NCI-H2029 treated with DMSO at 0.1 percent for 48 hours (cell line): ENCODE data around the gene ATRN.
A peak's percentile ranks its signal among the peaks of the same experiment; 100 is the strongest.
"Not testable (repeated sequence)": the region's sequence is repeated elsewhere in the genome, so short reads cannot be mapped to it uniquely, and the experiment has no call there.

Experiments used
- DNase-seq: peaks from one replicate; lab custom pipeline; 2025; lab: John Stamatoyannopoulos, UW

ATRN gene

DNA sequence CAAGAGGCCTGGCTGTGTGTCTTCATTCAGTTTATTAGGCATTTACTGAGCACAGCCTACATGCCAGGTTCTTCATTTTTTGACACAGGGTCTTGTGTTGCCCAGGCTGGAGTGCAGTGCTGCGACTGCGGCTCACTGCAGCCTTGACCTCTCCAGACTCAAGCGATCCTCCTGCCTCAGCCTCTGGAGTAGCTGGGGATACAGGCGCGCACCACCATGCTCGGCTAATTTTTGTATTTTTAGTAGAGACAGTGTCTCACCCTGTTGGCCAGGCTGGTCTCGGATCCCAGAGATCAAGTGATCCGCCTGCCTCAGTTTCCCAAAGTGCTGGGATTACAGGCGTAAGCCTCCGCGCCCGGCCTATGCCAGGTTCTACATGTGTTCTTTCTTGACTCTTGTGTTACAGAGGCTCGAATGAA is 601 bp upstream of the ATRN start:
- DNase-seq: no peak

DNA sequence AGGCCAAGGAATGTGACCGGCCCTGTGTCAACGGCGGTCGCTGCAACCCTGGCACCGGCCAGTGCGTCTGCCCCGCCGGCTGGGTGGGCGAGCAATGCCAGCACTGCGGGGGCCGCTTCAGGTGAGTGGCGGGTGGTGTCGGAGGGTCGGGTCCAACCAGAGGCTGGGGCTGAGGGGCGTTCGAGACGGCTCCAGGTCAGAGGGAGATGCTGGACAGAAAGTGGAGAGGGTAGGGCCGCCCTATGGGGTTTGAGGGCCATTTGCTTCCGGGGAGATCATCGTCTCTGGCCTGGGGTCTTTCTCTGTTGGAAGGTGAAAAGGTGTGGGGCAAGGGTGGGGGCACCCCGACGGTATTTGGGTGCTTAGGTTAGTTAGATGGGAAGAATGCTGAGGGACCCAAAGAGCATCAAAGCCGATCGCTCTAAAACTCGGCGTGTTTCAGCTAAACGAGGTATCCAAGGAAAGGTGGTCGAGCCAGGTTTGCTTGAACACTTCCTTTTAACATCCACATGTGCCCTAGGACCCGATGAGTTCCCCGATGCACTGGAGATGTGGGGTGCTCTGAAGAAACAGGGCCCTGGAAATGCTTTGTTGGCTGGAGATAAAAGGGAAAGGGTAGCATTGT is 691 bp downstream of the ATRN start:
- no peak for DNase-seq

DNA sequence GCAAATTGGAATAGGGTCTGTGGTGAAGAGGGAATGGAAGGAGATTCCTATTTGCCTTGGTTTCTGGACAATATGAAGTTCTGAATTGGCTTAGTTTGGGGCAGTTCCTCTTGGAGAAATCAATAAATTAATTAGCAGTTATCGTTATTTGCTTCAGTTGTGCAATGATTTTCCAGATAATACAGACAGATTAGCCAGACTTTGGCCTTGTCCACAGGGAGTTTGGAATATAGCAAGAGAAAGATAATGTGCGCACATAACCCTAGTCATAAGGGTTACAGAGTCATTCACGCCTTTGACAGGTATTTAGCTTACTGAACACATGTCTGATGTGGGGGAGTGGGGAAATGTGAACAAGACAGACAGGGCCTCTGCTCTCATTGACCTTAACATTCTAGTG is 1.3 kb downstream of the ATRN start:
- no peak for DNase-seq

DNA sequence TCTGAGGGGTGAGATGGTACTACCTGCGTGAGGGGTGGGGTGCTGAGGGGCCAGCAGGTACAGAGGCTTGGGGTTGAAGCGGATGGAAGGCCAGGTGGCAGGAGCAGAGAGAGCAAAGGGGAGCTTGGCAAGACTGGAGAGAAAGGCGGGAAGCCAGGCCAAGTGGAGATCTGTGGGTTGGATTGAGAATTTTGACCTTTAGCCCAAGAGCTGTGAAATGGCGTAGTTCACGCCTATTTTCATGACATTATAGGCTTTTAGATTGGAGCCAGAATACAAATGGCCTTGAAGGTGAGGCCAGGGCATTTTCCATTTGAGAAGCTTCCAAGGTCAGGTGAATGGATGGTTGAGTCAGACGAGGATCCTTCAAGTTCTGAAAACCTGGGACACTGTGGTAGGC is 2.5 kb downstream of the ATRN start:
- DNase-seq: no peak

GRCh38 chr20:3473944-3474343 is 3.1 kb downstream of the ATRN start:
- peak; percentile 10 for DNase-seq

DNA sequence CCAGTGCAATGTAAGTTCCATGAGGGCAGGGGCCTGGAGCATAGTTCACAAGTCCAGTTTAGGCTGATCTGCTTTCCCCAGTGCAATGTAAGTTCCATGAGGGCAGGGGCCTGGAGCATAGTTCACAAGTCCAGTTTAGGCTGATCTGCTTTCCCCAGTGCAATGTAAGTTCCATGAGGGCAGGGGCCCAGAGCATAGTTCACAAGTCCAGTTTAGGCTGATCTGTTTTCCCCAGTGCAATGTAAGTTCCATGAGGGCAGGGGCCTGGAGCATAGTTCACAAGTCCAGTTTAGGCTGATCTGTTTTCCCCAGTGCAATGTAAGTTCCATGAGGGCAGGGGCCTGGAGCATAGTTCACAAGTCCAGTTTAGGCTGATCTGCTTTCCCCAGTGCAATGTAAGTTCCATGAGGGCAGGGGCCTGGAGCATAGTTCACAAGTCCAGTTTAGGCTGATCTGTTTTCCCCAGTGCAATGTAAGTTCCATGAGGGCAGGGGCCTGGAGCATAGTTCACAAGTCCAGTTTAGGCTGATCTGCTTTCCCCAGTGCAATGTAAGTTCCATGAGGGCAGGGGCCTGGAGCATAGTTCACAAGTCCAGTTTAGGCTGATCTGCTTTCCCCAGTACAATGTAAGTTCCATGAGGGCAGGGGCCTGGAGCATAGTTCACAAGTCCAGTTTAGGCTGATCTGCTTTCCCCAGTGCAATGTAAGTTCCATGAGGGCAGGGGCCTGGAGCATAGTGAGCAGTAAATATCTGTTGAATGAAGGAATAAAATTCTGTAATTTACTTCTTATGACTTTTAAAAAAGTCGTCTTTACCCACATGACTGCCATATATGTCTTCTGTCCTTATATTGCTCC is 6.4 kb downstream of the ATRN start:
- not testable (repeated sequence) for DNase-seq

GRCh38 chr20:3477861-3478544 is 7.2 kb downstream of the ATRN start:
- no peak for DNase-seq

DNA sequence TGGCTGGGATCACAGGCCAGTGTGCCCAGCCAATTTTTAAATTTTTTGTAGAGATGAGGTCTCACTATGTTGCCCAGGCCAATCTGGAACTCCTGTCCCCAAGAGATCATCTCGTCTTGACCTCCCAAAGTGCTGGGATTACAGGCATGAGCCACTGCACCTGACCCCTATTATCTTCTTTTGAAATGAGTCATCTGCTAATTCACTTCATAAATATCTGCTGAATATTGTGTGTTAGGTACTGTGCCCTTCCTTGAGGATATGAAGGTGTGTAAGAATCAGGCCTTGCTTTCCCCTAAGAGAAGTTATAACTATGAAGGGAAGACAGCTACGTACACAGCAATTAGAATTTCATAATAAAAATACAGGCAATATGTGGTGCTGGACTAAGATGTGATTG is 8.2 kb downstream of the ATRN start:
- DNase-seq: no peak

DNA sequence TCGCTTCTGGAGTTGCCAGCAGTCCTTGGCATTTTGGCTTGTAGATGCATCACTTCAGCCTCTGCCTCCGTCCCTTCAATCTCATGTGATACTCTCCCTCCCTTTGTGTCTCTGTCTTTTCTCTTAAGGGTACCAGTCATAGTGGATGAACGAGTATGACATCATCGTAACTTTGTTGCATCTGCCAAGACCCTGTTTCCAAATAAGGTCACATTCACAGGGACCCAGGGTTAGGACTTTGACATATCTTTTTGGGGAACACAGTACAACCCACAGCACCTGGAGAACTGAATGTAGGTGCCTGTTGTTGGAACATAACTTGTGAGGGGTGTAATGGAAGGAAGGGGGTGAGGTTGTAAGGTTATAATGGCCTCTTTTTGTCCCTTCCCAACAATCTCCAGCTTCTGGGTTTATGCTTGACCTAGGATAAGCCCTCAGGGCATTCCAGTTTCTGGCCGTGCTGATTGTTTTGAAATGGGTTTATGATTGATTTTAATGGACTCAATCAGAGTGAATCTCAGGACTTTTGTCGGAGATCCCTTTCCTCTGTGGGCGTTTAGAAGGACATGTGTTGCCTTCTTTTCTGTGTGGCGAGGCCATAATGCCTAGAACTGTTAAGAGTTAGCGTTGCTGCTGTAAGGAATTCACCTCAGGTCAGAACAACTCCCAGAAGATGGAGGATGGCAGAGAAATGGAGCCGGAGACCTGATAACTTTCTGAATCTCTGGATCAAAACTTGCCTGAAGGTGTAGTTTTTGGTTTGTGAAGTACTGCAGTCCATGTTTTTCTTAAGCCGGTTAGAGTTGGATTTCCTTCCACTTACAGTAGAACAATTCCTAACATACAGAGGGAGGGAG is 9.2 kb downstream of the ATRN start:
- no peak for DNase-seq

DNA sequence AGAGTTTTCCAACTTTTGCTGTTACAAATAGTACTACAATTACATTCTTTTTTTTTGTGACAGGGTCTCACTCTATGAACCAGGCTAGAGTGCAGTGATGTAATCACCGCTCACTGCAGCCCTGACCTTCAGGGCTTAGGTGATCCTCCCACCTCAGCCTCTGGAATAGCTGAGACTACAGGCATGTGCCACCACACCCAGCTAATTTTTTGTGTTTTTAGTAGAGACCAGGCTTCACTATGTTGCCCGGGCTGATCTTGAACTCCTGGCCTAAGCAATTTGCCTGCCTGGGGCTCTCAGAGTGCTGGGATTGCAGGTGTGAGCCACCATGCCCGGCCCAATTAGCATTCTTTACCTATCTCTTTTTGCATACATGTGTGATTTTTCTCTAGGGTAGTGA is 12.5 kb downstream of the ATRN start:
- no peak for DNase-seq

GRCh38 chr20:3483784-3484183 is 13.0 kb downstream of the ATRN start:
- no peak for DNase-seq

DNA sequence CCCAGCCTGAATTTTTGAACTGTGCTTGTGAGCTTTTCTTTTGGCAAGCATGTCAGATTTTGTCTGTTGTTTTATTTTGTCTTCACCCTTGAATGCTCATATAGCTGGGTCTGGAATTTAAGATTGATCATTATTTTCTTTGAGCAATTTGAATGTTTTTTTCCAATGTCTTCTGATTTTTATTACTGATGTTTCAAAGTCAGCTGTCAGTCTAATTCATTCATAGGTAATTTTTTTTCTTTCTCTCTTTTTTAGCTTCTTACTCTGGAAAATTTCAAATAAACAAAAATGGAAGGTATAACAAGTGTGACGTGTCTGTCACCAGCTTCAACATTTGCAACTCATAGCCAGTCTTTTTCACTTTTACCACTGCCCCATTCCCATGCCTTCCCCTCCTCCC is 15.1 kb downstream of the ATRN start:
- no peak for DNase-seq

- no peak for DNase-seq
Observed at GRCh38 chr20:3486850-3487249, 16.0 kb downstream of the ATRN start.

GRCh38 chr20:3492669-3493068 is 21.9 kb downstream of the ATRN start:
- DNase-seq: no peak

DNA sequence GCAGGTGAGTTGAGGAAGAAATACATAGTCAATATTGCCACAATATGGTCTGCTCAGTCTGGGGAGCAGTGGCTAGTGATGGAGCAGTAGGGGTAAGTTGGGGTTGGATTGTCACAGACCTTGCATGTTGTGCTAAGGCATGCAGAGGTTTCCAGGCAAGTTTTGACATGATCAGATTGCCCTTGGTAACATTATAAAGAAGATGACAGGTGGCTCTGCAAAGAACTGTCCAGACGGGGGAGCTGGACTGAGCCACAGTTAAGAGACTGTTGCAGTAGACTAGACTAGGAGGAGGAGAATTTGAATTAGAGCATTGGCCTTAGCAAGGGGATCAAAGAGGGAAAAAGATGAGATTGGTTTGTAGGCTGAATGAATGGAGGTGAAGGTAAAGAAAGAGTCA is 23.4 kb downstream of the ATRN start:
- DNase-seq: no peak

DNA sequence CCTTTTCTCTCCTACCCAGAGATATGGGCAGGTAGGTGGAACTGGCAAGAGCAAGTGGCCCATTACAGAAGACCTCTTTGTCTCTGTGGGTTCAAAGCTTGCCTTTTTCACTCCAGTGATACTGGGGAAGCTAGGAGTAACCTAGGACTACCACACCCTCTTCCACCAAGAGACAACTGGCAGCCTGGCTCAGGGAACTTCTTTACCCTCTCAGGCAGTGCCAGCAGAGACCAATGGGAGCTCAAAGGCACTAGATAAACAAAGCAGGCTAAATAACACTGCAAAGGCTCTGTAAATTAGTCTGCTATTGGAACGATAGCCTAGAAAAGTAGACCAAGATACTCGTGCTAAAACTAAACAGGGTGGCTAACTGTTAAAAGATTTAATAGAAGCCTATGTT is 32.1 kb downstream of the ATRN start:
- no peak for DNase-seq

- DNase-seq: no peak
Observed at GRCh38 chr20:3505148-3505547, 34.3 kb downstream of the ATRN start.

DNA sequence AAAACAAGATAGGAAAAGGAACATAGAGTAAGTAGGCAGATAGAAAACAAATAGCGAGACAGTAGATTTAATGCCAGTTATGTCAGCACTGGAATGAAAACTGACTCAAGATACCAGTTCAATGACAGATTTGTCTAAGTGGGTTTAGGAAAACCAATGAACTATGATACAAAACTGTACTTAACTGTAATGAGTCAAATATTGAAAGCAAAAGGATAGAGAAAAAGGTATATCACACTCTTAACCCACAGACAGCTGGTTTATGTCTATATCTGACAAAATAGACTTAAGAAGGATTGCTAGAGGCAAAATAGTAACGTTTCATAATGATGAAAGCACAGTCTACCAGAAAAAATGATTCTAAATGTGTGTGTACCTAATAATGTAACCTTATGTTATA is 38.2 kb downstream of the ATRN start:
- no peak for DNase-seq

DNA sequence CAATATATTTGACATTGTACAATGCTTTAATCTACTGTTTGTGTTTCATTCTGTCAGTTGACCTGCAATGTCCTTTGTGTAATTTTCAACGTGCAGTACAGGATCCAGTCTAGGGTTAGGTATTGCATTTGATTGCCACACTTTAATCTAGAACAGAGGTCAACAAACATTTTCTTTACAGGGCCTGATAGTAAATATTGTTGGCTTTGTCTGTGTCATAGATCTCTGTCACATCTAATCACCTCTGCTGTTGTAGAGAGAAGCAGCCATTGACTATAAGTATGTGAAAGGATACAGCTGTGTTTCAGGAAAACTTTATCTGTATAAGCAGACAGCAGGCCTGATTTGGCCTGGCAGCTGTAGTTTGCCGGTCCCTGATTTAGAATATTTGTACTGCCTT is 39.3 kb downstream of the ATRN start:
- DNase-seq: no peak

GRCh38 chr20:3512239-3512638 is 41.4 kb downstream of the ATRN start:
- not testable (repeated sequence) for DNase-seq

DNA sequence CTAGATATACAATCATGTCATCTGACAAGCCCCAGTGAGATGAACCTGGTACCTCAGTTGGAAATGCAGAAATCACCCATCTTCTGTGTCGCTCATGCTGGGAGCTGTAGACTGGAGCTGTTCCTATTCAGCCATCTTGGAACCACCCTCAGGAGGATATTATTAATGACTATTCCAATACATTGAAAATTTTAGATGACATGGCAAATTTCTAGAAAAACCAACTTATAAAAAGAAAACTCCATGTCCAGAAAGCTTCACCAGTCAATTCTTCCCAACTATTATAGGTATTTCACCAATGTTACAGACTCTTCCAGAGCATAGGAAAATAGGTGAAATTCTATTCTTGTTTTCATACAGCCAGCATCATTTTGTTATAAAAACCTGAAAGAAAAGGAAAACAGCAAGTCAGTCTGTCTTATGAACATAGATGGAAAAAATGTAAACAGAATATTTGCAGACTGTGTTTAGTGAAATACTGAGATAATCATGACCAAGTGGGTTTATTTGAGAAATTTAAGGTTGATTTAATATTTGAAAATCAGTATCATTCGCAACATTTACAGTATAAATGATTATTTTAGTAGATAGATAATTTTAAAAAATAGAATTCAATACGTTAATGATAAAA is 43.3 kb downstream of the ATRN start:
- no peak for DNase-seq
